Smooth muscle cell (in vitro differentiated cells): ENCODE data around the gene LOXL1. TPM values are rescaled to one million over a fixed set of nuclear protein-coding genes. Genes with fewer than 3 reads are reported as not detected.

Source experiments
- DNase-seq: peaks from one replicate; lab custom pipeline; 2025; ENCODE audit not compliant: unreplicated experiment; lab: John Stamatoyannopoulos, UW
- H2AFZ ChIP-seq: fragments of 200-600 bp; sonication (generic); 2 replicates; pipeline ENCODE4 v1.6.0; 2016; ENCODE audit warnings: antibody characterized with exemption, low read depth, mild to moderate bottlenecking
- H3F3A ChIP-seq: fragments of 200-600 bp; sonication (generic); 2 replicates; pipeline ENCODE4 v1.6.0; 2017; ENCODE audit warnings: antibody characterized with exemption, low read depth
- H3K27ac ChIP-seq: fragments of 200-600 bp; sonication (generic); 2 replicates; pipeline ENCODE4 v1.5.1; 2016; ENCODE audit warnings: low read depth, mild to moderate bottlenecking
- H3K27me3 ChIP-seq: fragments of 200-600 bp; sonication (generic); 2 replicates; pipeline ENCODE4 v1.6.1; 2016; ENCODE audit warnings: low read depth, mild to moderate bottlenecking
- H3K36me3 ChIP-seq: fragments of 200-600 bp; sonication (generic); 2 replicates; pipeline ENCODE4 v1.5.1; 2016; ENCODE audit warnings: low read depth
- H3K4me1 ChIP-seq: fragments of 200-600 bp; sonication (generic); 2 replicates; pipeline ENCODE4 v1.5.1; 2016; ENCODE audit warnings: low read depth
- H3K4me2 ChIP-seq: fragments of 200-600 bp; sonication (generic); 2 replicates; pipeline ENCODE4 v1.6.0; 2016; ENCODE audit warnings: mild to moderate bottlenecking
- H3K4me3 ChIP-seq: fragments of 200-600 bp; sonication (generic); 2 replicates; pipeline ENCODE4 v1.5.1; 2016; ENCODE audit warnings: mild to moderate bottlenecking
- H3K79me2 ChIP-seq: fragments of 200-600 bp; sonication (generic); 2 replicates; pipeline ENCODE4 v1.6.0; 2016; ENCODE audit warnings: low read depth, mild to moderate bottlenecking
- H3K9ac ChIP-seq: fragments of 200-600 bp; sonication (generic); 2 replicates; pipeline ENCODE4 v1.6.0; 2016; ENCODE audit warnings: low read depth
- H3K9me3 ChIP-seq: fragments of 200-600 bp; sonication (generic); replicated peaks from 2 replicates; pipeline ENCODE4 v1.5.1; 2016; ENCODE audit warnings: low read depth
- H4K20me1 ChIP-seq: fragments of 200-600 bp; sonication (generic); 2 replicates; pipeline ENCODE4 v1.6.0; 2016; ENCODE audit warnings: low read depth
- CTCF ChIP-seq: fragments of 200-600 bp; sonication (generic); IDR thresholded peaks from 2 replicates; pipeline ENCODE4 v1.5.1; 2017; ENCODE audit warnings: borderline replicate concordance, mild to moderate bottlenecking, antibody characterized with exemption; ENCODE audit not compliant: insufficient read depth, poor library complexity, severe bottlenecking
- WGBS: methylation state at CpG from one replicate; pipeline ENCODE4 v1.1.7; 2016; ENCODE audit warnings: low lambda C conversion rate; 5-methylcytosine and 5-hydroxymethylcytosine counted together
- polyA plus RNA-seq: library from polyadenylated mRNA; unstranded; fragments of >200 nt; fragmentation: Nextera tagmentation; extraction: Ambion mirVana; gene quantifications from 2 replicates; pipeline ENCODE4 v1.2.1, GENCODE V29; 2016
- total RNA-seq: library from RNA; depleted of rRNA; stranded (reverse); fragments of >200 nt; gene quantifications from 2 replicates; pipeline ENCODE4 v1.2.3, GENCODE V29; 2014

Gene LOXL1
- total and polyA plus RNA-seq, 2 experiments from 2014 or later = 252 to 899 TPM

- Histone ChIP-seq H3K27ac (peak overlapping the region; percentile 86), H3K4me1 (peaks cover 15% of the 10 kb centered on the region), H3K9ac (peak overlapping the region; percentile 61), H3K4me2 (peak overlapping the region; percentile 58), H3F3A (peaks cover 12% of the 10 kb centered on the region), H3K4me3 (no peak overlapping the region), H4K20me1 (no peaks in the 10 kb centered on the region), H3K79me2 (no peaks in the 10 kb centered on the region), H2AFZ (no peak overlapping the region), H3K27me3 (no peaks in the 10 kb centered on the region), H3K9me3 (no peaks in the 10 kb centered on the region), H3K36me3 (no peaks in the 10 kb centered on the region)
- TF ChIP-seq CTCF = no peak
- DNase-seq = no peak
- WGBS = 88% methylated on average over 18 of the region's 21 CpGs
These were observed 26.1 kb downstream of the LOXL1 start for GRCh38 chr15:73952171-73952912.

GRCh38 chr15:73952913-73953750, 26.9 kb downstream of the LOXL1 start:
- Histone ChIP-seq H3K4me3 (no peak overlapping the region), H3K9me3 (no peaks in the 10 kb centered on the region), H3K4me2 (no peak overlapping the region), H3K27me3 (no peaks in the 10 kb centered on the region), H3K4me1 (peaks cover 15% of the 10 kb centered on the region), H2AFZ (no peak overlapping the region), H3K27ac (peak overlapping the region; percentile 86), H4K20me1 (no peaks in the 10 kb centered on the region), H3K9ac (no peak overlapping the region), H3K79me2 (no peaks in the 10 kb centered on the region), H3K36me3 (no peaks in the 10 kb centered on the region), H3F3A (peaks cover 12% of the 10 kb centered on the region)
- no peak for DNase-seq
- no peak for TF ChIP-seq CTCF
- 86% methylated on average over 10 of the region's 10 CpGs for WGBS

- WGBS = 91% methylated on average over 27 of the region's 27 CpGs
- no peak for TF ChIP-seq CTCF
- H3K79me2 ChIP-seq = no peaks in the 10 kb centered on the region
These were observed 28.2 kb downstream of the LOXL1 start for GRCh38 chr15:73954188-73955145.

More at GRCh38 chr15:73954188-73955145, 28.2 kb downstream of the LOXL1 start:
- H3K36me3 ChIP-seq = no peaks in the 10 kb centered on the region
- DNase-seq = no peak
- H3K4me2 ChIP-seq = no peak overlapping the region
- H3K9me3 ChIP-seq = no peaks in the 10 kb centered on the region
- peaks cover 12% of the 10 kb centered on the region for H3F3A ChIP-seq
- H3K4me3 ChIP-seq = no peak overlapping the region
- no peak overlapping the region for H2AFZ ChIP-seq
- H3K4me1 ChIP-seq = peaks cover 15% of the 10 kb centered on the region
- no peaks in the 10 kb centered on the region for H3K27me3 ChIP-seq
- H3K27ac ChIP-seq = no peak overlapping the region
- no peak overlapping the region for H3K9ac ChIP-seq
- no peaks in the 10 kb centered on the region for H4K20me1 ChIP-seq
